GM19372 (cell line): ENCODE measurements around the gene CDK5RAP3.
"Not testable (repeated sequence)": the region's sequence is repeated elsewhere in the genome, so short reads cannot be mapped to it uniquely, and the experiment has no call there.

Source experiments
- ATAC-seq: cut with Tn5 transposase; IDR thresholded peaks from one replicate; pipeline ENCODE4 v1.9.1; 2021; ENCODE audit warnings: mild to moderate bottlenecking, low read depth, moderate library complexity; ENCODE audit not compliant: unreplicated experiment

Gene CDK5RAP3

DNA sequence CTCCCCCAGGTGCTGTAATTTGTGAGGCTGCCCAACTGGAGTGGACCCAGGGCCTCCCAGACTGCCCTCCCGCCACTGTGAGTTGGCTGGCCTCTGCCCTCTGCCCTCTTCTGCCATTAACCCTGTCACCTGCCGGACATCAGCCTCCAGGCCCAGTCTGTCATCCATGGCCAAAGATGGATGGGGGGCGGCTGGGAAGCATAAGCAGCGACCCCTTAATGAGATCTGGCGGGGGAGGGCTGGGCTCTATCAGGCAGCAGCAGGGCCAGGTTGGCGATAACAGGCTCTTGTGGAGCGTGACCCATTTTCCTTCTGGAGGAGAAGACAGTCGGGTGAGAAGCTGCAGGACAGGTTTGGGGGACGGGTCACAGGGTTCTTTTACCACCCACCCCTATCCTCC lies 25.3 kb downstream of the CDK5RAP3 start:
- ATAC-seq: no peak

DNA sequence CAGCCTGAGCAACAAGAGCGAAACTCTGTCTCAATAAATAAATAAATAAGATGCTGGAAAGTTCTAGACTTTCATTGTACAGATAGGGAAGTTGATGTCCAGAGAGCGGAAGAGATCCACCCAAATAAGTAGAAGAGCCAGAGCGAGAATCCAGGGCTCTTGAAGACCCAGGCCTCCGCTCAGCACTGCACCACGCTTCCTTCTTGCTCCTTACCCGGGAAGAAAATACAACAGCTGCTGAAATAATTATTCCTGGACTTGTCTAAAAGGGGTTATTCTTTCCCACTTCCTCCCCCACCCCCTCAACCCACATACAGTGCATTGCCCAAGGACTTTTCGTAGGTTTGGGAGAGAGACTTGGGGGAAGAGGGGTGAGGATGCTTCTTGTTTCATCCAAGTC lies 26.7 kb downstream of the CDK5RAP3 start:
- ATAC-seq: no peak

DNA sequence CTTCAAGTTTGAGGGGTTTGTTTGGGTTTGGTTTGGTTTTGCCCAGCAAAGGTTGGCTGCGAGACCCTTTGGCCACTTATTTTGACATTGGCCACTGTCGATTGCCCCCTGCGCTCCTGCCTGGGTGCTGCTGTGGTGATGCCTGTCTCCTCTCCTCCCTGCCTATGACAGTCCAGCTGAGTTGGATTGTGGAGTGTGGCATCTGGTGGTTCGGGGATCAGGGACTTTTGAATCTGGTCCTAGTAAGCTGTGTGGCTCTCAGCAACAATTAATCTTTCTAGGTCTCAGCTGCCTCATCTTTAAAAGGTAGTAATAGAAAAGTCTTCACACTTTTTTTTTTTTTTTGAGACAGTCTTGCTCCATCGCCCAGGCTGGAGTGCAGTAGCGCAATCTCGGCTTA lies 27.1 kb downstream of the CDK5RAP3 start:
- no peak for ATAC-seq

DNA sequence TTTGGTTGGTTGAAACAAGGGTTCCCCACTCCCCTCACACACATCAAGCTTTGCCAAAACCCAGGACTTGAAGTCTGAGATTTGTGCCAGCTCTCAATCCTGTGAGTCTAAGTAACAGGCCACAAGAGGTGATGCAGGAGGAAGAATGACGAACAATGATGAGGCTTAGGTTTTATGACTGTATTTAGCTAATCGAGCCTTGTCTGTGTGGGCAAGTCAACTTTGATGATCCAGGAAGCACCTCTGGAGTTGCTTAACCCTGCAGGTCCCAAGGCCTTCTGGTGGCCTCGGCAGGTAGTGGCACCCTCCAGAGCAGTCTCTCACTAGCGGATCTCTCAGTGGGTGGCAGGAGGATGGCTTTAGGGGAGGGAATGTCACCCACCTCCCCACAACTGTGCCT lies 28.7 kb downstream of the CDK5RAP3 start:
- ATAC-seq: no peak

DNA sequence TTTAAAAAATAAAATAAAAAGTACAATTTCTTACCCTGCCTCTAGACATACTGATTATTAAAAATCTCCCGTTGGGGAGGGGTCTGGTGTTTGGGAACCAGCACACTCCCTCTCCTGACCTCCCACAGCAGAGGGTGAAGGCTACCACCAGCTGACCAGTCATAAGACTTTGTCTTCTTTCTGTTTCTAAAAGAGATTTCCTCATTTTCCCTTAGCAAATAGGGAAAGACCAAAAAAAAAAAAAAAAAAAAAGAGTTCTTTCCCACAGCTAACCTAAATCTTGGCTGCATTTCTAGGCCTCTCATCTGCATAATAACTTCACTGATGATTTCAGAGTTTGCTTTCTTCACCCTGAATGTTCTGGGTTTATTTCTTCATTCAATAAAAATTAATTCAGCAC lies 30.3 kb downstream of the CDK5RAP3 start:
- no peak for ATAC-seq

DNA sequence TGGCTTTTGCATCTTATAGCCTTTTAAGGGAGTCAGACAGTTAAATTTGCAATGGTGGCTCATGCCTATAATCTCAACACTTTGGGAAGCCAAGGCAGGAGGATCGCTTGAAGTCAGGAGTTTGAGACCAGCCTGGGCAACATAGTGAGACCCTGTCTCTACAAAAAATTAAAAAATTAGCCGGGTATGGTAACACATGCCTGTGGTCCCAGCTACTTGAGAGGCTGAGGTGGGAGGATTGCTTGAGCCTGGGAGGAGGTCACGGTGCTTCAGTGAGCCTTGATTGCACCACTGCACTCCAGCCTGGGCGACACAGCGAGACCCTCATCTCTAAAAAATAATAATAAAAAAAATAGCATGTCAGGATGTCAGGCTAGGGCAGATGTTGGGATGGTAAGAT lies 30.7 kb downstream of the CDK5RAP3 start:
- ATAC-seq: not testable (repeated sequence)

DNA sequence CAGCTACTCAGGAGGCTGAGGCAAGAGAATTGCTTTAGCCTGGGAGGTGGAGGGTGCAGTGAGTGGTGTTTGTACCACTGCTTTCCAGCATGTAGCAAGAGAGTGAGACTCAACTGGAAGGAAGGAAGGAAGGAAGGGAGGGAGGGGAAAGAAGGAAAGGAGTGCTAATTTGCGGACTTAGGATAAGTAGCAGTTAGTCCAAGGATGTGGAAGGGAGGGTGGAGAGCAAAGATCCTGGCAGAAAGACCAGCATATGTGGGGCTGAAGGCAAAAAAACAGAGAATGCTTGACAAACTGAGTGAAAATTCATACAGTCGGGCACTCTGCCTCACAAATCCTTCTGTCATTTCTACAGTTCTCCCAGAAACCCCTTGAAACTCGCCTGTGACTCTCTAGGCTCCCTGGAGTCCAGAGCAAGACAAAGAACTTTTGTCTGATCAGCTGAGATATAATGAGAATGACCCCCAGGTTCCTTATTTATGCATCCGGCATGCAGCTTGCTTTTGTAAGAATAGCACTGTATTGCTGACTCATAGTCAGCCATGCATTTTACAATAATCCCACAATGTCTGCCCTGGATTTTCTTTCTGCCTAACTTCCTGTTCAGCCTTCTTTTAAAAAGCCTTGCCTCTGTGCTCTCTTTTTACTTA lies 31.5 kb downstream of the CDK5RAP3 start:
- ATAC-seq: no peak

DNA sequence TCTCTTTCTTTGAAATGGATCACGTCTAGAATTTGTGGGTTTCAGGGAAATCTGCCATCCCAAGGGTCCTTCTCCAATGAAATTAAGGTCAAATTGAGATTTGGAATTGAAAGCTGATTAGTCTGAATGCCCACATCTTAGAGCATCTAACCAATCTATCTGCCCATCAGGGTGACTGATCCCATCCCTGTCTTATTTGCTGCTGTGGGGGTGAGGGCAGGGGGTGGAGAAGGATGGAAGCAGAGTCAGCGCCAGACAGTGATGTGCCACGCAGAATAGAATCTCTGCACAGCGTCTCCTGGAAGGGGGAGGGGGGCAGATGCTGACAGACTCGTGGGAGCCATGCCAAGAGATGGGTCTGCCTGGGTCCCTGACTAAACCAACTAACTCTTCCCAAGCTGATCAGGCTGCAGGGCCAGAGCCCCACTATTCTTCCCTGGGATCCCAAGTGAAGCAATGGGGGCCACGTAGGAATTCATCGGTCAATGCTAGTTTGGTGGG lies 32.1 kb downstream of the CDK5RAP3 start:
- no peak for ATAC-seq

DNA sequence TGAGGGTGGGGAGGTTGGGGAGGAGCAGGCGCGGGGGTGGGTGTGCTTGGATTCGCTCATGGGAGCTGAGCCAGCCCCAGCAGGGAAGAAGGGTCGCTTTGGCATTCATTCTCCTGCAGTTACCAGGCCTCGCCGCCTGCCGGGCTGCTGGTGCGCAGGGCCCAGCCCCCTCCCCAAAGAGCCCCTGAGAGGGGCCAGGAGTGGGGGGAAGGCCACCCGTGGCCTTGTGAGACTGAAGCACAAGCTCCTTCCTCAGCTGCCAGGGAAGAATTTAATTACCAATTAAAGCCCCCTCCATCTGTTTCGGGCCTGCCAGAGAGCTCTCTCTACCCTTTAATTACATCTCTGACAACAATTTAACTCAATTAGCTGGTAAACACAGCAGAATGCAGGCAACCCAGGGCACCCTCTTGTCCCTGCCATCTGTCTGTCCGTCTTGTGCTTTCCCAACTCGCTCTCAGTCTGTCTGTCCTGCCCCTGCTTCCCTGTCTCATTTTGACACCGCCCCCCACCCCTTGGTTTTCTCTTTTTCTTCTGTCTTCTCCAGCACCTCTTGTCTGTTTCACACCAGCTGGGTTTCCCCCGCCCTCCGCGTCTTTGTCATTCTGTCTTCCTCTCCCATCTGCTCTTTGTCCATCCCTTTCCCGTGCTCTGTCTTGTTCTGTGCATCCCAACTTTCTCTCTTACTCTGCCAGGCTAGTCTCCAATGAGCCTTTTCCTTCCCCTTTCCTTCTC lies 32.7 kb downstream of the CDK5RAP3 start:
- ATAC-seq: no peak

DNA sequence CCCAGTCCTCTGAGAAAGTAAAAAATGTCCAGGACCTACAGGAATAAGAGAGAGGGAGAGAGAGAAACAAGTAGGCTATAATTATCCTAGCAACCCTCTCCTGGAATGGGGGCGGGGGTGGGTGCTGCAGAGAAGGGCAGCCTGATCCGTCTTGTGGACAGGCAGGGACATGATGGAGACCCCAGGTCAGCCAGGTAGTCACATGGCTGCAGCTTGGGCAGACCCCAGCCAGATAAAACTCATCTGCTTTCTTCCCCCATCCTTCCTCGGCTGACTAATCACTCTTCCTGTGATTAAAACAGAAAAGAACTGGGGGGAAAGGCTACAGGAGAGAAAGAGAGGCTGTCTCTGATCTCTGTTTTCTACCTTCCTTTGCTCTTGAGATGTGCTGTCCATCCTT lies 34.1 kb downstream of the CDK5RAP3 start:
- no peak for ATAC-seq

DNA sequence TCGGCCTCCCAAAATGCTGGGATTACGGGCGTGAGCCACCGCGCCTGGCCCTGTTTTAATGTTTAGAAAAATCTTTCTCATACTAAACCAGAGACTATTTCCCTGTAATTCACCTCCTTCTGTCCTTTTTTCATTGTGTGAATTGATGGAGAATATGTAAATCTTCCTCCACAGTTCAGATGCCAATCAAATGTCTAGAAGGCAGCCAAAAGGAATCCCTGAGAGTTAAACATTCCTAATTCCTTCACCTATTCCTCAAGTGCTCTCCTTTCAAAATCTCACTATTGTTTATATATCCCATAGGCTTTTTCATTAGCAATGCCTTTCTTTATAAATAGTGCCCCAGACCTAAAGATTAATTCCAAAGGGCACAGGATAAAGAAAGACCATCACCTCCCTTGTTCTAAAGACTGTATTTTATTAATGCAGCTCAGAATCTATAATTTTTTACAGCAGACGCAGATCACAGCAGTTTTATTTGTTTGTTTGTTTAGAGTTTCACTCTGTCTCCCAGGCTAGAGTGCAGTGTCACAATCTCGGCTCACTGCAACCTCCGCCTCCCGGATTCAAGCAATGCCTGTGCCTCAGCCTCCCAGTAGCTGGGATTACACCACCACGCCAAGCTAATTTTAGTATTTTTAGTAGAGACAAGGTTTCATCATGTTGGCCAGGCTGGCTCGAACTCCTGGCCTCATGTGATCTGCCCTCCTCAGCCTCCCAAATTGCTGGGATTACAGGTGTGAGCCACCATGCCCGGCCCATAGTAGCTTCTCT lies 36.2 kb downstream of the CDK5RAP3 start:
- no peak for ATAC-seq

DNA sequence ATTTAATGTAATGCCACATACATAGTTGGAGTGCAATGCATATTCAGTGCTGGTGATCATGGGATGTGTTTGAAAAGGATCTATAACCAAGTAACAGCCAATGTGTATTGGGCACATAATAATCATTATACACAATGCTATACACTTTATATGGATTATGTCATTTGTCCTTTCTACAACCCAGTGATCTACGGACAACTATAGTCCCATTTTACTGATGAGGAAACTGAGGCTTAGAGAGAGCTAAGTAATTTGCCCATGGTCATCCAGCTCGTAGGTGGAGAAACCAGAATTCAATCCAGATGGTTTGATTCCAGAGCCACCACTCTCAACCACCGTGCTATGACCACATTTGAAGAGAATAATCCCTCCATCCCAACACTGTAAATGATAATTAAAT lies 39.3 kb downstream of the CDK5RAP3 start:
- ATAC-seq: no peak

DNA sequence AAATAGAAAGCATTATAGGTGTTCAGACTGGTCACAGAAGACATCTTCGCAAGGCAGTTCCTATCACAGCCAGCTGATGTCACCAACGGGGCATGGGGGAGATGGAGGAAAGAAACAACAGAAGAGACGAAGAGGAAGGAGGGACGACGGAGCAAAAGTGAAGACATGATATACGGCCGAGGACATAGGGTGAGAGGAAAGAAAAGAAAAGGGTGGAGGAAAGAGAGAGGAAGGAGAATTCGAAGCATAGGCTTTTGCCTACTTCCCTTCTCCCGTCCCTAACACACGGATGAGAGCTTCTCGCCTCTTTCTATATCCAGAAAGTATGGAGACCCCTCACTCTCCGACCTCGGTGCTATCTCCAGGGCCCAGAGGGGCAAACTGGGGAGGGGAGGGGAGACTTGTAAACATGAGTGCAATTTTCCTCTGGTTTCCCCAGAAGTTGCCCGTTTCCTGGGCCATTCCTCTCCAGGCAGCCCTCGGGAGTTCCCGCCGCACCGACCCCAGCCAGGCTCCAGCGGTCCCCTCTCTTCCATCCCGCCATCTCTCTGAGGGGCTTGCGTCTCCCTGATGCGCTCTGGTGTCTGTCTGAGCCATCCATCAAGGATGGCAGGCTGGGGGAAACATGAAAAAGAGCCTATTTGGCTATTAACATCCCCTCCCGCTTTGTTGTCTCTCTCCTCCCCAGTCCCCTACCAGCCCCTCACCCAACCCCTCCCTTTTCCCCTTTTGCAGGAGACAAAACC lies 40.7 kb downstream of the CDK5RAP3 start:
- ATAC-seq: no peak

DNA sequence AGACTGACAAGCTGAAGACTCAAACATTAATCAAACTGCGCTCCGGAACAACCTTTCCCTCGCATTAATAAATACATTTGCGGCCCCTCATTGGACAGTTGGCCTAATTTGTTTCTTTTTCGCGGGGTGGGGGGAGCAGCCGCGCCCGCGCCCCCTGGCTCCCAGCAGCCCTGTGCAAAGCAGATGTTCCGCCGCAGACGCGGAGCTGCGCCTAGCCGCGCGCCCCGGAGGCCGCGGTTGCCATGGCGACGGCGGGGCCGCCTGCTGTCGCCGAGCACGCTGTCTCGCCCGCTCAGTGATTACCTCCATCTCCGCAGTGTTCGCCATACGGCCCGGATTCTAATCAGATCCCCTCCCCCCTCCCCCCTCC lies 41.2 kb downstream of the CDK5RAP3 start:
- no peak for ATAC-seq

DNA sequence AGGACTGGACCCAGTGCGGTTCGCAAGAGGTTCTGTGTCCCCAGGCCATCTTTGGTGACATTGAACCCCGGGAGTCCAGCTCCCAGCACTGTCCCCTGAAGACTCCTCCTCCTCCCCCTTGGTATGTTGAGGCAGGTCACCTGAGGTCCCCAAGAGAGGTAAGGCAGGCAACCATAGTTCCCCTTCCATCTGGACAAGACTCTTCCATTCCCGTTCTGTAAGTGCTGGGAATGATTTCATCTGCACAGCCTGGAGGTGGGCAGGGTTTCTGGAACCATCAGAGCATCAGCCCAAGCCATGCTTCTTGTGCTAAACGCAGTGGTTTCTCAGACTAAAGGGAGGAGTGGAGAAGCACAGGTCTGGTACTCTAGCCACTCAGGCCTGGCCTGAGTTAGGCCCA lies 41.7 kb downstream of the CDK5RAP3 start:
- no peak for ATAC-seq

DNA sequence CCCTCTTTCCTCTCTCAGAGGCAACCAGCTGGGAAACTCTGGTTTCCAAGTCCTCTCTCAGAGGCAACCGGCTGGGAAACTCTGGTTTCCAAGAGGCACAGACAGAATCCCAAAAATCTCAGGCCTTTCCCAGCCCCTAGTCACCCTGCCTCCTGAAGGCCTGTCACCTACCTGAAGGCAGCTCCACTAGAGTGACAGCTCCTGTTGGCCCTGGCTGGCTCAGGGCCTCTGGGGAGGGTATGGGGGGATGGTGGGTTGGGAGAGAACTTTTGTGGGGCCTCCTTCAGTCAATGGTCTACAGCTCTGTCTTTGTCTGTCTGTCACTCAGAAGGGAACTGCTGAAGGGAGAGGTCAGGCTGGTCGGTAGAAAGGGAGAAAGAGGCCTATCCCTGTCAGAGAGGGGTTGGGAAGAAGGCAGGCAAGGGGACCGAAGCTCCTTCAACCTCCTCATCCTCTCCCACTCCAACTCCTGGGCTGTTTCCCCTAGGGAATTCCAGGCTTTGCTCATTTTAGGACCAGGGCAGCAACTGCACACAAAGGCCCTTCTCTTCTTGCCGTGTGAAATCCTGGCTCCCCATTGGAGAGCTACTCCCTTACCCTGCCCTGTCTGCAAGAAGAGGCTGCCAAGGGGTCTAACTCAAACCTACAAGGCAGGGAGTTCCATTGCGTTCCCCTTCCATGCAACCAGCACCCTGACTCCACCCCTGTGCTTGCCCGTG lies 43.1 kb downstream of the CDK5RAP3 start:
- no peak for ATAC-seq

DNA sequence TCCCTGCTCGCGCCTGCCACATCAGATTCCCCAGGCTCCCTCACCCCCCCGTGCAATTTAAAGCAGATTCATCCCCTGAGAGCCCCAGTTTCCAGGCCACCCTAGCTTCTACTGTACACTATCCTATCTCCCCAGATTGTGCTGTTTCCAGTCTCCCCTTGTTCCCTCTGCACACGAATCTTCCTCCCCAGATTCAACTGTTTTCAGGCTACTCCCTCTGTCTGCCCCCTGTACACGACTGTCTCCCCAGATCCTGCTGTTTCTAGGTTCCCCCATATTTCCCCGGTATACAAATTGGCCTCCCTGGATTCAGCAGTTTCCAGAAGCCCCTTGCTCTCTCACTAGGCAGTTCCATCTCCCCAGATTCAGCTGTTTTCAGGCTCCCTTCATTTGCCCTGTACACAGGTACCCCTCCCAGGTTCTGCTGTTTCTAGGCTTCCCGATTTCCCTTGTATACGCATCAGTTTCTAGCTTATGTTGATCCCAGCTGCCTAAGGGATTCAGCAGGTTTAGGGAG lies 43.7 kb downstream of the CDK5RAP3 start:
- no peak for ATAC-seq

DNA sequence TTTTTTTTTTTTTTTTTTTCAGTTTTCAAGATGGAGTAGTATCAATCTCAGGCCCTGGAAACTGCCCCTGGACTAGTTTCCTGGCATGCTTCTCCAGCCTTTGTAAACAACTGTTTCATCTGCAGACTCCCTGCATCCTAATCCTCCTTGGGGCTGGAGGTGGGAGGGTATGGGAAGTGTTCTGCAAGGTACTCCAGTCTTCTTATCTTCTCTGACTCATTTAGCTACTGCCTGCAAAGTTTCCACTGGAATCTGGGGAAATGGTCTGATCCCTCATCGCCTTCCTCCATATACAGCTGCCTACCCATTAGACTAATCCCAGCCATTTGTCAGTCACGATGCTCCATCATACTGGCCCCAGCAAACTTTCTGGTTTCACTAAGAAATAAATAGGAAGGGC lies 45.2 kb downstream of the CDK5RAP3 start:
- ATAC-seq: no peak

DNA sequence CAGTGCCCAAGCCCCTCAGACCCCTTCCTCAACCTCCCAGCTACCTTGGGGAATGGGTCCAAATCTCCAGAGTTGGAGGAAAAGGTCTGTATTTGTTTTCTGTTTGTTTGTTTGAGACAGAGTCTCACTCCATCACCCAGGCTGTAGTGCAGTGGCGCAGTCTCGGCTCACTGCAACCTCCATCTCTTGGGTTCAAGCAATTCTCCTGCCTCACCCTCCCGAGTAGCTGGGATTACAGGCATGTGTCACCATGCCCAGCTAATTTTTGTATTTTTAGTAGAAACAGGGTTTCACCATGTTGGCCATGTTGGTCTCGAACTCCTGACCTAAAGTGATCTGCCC lies 46.9 kb downstream of the CDK5RAP3 start:
- ATAC-seq: not testable (repeated sequence)

DNA sequence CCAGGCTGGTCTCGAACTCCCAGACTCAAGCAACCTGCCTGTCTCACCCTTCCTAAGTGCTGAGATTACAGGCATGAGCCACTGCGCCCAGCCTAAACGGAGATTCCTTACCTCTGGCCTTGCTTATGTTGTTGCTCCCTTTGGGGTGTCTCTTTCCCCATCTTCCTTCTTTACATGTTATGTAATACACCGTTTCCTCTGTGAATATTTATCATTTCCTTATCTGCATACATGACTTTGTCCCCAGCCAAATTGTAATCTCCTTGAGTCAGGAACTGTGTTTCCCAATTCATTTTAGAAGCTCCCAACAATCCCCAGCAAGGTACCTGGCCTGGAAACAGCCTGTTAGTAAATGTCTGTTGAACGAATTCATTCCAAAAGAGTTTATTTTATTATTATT lies 51.0 kb downstream of the CDK5RAP3 start:
- no peak for ATAC-seq
